GM10266 (cell line): ENCODE results near the gene NPAS3.

ENCODE experiments used
- DNase-seq: peaks from one replicate; pipeline ENCODE4 v3.0.0; 2012; ENCODE audit errors: extremely low spot score
- TF ChIP-seq, protein P1 (sequence below): IDR thresholded peaks from 2 replicates; pipeline ENCODE4 v1.5.1; 2012; ENCODE audit warnings: mild to moderate bottlenecking, low read depth; ENCODE audit not compliant: control insufficient read depth, insufficient read depth; ENCODE audit errors: missing control alignments

NPAS3 gene

DNA sequence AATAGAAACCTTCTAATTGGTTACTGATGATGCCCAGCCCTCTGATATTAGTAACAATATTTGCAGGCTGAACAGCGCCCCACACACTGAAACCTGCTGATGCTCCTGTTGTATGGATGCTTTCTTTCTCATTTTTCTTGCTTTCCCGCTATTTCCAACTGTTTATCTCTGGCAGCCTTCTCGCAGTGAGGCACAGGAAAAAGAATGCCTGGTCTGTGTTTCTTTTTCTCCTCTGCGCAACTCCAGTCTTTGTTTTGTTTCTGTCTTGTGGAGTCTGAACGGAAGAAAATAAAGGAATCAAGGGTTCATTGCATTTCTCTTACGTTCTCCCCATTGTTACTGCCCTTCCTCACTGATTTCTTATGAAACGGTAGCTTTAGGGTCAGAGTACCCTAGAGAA lies 561.0 kb downstream of the NPAS3 start:
- TF ChIP-seq, protein P1, sequence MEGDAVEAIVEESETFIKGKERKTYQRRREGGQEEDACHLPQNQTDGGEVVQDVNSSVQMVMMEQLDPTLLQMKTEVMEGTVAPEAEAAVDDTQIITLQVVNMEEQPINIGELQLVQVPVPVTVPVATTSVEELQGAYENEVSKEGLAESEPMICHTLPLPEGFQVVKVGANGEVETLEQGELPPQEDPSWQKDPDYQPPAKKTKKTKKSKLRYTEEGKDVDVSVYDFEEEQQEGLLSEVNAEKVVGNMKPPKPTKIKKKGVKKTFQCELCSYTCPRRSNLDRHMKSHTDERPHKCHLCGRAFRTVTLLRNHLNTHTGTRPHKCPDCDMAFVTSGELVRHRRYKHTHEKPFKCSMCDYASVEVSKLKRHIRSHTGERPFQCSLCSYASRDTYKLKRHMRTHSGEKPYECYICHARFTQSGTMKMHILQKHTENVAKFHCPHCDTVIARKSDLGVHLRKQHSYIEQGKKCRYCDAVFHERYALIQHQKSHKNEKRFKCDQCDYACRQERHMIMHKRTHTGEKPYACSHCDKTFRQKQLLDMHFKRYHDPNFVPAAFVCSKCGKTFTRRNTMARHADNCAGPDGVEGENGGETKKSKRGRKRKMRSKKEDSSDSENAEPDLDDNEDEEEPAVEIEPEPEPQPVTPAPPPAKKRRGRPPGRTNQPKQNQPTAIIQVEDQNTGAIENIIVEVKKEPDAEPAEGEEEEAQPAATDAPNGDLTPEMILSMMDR, result no peak
- no peak for DNase-seq

DNA sequence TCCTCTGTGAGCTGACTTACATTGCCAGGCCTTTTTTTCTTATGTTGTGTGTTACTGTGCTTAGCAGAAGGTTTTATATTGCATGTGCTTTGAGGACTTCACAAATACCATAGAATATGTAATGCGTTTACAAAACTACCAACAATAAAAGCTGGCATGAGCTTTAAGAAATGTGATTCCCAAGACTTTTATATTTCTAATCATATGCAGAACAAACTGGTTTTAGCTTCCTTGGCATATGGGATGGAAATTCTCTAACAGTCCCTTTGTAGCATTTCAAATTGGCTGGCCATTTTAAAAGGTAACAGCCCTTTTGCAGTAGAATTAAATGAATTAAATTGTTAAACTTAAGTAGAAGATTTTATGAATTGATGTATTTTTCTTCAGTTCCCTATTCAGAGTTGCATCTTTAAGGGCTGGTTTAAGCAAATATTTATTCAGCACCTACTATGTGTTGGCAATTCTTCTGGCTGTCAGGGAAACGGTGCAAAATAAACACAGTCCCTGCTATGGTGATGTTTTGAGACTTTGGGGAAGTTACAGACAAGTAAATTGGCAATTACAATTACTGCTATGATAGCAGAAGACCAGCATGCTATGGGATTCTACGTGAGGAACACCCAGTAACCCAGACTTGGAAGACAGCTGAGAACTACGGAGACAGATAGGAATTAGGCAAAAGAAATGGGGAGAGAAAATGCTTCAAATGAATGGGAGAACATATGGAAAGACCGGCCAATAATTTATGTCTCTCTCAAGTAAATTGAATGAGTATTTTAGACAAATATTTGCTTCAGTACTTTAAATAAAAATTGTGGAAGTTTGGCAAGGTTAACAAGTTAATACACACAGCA lies 565.8 kb downstream of the NPAS3 start:
- TF ChIP-seq, protein P1, result no peak
- no peak for DNase-seq

DNA sequence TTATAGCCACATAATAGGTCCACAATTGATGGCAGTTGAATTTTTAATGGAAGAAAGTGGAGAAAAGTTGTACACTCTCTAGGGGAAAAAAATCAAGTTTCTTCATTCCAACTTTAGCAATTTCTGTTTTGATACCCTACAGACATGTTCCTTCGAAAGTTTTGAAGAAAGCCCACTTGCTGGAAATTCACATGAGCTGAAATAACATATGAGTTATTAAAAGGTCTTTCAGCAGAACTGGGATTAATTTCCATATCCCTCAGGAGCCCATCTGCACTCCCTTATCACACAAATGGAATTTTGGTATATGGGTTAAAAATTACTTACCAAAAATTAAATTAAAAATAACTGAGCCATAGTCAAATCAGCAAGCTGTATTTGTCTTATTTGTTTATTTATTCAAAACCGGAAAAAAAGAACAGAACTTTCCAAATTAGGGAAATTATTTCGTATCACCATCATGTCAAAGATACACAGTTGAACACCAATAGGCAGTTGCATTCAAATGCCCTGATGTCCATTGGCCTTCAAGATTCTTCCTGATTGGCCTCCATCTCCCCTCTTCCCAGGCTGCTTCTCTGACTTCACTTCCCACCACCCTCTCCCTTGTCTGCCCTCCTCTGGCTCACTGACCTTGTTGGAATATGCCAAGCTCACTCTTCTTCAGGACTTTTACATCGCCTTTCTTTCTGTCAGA lies 566.7 kb downstream of the NPAS3 start:
- DNase-seq, result no peak
- TF ChIP-seq, protein P1, result no peak

DNA sequence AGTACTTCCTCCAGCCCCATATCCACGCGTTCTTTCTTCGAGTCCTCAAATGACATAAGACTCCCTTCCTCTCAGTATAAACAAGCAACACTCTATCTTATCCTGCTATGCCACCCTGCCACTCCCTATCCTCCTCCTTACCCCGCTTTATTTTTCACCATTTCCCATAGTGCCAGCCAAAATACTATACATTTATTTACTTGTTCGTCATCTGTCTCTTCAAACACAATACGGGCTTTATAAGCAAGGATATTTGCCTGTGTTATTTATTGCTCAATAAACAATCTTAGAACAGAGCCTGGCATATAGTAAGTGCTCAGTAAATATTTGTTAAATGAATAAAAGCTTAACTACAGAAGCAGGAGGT lies 567.3 kb downstream of the NPAS3 start:
- TF ChIP-seq, protein P1, result no peak
- no peak for DNase-seq

DNA sequence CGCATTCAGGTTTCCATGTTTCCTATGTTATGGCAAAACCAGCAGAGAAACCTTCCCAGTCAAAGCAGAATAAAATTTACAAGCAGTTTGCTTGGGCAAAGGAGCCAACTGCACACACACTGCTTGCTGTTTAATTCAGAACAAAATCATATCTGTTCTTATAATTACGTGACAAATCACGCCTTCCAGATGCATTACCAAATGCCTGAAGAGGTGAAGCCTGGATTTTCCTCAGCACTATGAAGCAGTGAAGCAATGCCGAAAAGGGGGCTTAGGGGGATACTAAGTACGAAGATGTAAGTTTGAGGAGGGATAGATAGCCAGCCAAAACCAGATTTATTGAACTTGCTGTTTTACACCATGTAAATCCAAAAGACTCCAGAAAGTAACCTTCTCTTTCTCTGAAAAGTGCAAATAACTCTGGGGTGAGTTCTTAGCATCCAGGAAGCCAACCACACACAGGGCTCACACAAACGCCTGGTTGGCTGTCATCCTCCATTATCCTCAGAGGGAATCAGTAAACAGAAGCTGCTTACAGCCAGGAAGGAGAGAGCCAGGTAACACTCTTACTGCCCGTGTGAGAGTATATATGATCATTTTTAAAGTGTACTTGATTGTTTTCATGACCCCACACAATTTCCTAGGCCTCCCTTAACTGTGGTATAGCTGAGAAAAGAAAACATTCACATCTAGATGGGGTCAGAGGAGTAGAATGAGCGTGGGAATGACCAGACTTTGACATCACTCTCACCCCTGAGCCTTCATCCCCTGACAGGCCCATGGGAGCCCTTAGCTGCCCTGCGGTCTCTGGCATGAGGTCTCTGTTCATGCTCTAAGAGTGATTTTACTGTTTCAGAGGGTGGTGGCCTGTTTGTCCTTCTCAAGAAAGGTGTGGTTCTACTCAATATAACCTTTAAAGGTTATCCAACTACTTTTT lies 569.7 kb downstream of the NPAS3 start:
- DNase-seq, result no peak
- TF ChIP-seq, protein P1, result no peak

DNA sequence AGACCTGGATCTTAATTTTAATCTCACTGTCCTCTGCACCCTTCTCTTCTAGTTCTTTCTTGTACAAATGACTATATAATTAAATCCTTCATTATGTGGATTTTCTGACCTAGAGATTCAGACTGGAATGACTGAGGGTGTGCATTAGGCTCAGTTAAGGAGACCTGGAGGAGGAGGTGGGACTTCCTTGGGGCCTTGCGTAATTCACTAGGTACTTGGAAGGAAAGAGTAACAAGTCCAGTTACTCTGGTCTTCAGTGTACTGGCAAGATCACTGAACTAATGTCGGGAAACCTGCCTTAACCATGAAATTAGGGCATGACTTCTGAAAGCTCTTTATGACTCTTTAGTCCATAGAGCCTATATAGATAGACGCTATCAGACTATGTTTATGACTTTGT lies 570.8 kb downstream of the NPAS3 start:
- TF ChIP-seq, protein P1, result no peak
- DNase-seq, result no peak

DNA sequence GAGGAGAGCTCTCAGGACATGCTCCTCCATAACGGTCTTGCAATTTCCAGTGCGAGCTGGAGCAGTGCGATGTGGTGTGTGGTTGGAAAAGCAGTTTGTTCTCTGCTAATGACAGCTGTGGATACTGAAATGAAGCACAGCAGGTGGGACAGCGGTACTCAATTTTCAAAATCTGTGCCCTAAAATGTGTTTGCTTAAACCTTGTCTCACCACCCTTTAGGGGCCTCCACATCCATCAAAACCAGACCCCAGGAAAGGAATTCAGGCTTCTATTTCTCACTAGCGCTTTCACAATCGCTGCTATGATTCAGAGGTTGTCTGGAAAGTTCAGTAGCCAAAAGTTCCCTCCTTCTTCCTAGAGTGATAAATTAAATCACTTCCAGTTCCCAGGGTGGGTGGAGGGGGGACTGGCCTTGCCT lies 571.4 kb downstream of the NPAS3 start:
- no peak for DNase-seq
- TF ChIP-seq, protein P1, result no peak
